Frontal cortex (tissue), 4 donors: ENCODE data around the gene TMEM63B. TPM values are rescaled to one million over a fixed set of nuclear protein-coding genes. Genes with fewer than 3 reads are reported as not detected.
A peak's percentile ranks its signal among the peaks of the same experiment; 100 is the strongest.
"Not testable (repeated sequence)": the region's sequence is repeated elsewhere in the genome, so short reads cannot be mapped to it uniquely, and the experiment has no call there.

Source experiments
- DNase-seq, 2 donors: peaks; one replicate each; pipeline ENCODE4 v3.0.0; 2012; ENCODE audit warnings: low spot score in 2 of 2
- FAIRE-seq: peaks from 2 replicates; lab custom pipeline; 2012; peaks lifted over from hg19 to GRCh38; lab: Jason Lieb, UNC
- total RNA-seq: library from RNA; depleted of rRNA; stranded (reverse); fragments of >200 nt; gene quantifications from one replicate; pipeline ENCODE4 v1.2.3, GENCODE V29; 2014
- donor health status: control.
- donor health status: control.
- donor health status: control.

The TMEM63B gene
- 35.5 TPM for total RNA-seq

- FAIRE-seq (no peak), DNase-seq (peak; percentile 99)
Measured at GRCh38 chr6:44127186-44128019, at the start of gene TMEM63B, which contains the start of gene MRPL14. TSS of gene TMEM63B (plus strand) at chr6:44127554. CDS start at chr6:44134585, 7,031 bp downstream. TSS of gene MRPL14 (minus strand) at chr6:44127452. CDS start at chr6:44116611, 10,841 bp downstream.

GRCh38 chr6:44078219-44078826 lies 49.0 kb upstream of the TMEM63B start:
- FAIRE-seq (no peak), DNase-seq (no peak)

GRCh38 chr6:44078827-44079671 lies 48.3 kb upstream of the TMEM63B start:
- DNase-seq (peak; percentile 79 to 81), FAIRE-seq (no peak)

DNA sequence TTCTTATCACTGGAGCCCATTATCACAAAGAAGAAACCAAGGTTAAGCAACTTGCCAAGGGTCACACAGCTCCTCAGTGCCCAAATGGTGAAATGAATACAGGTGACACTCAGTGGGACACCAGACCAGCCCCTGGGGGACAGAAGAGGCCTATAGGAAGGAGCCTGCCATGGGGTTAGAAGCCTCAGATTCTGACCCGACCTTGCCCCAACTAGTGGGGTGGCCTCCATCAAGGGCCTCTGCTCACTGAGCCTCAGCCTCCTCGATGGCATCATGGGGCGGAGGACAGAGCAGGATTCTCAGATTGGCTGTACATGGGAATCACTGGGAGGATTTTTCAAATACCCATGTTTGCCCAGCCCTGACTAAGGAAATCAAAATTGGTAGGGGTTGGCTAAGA lies 47.7 kb upstream of the TMEM63B start:
- no peak for DNase-seq
- no peak for FAIRE-seq

- no peak for FAIRE-seq
- DNase-seq, result no peak
Measured at GRCh38 chr6:44080561-44081521, 46.5 kb upstream of the TMEM63B start.

GRCh38 chr6:44081753-44082152 lies 45.6 kb upstream of the TMEM63B start:
- DNase-seq (no peak), FAIRE-seq (no peak)

- no peak for FAIRE-seq
Measured at GRCh38 chr6:44082872-44083321, 44.5 kb upstream of the TMEM63B start.

GRCh38 chr6:44084231-44085014 lies 42.9 kb upstream of the TMEM63B start:
- DNase-seq (no peak), FAIRE-seq (no peak)

More at GRCh38 chr6:44082872-44083321, 44.5 kb upstream of the TMEM63B start:
- no peak for DNase-seq

DNA sequence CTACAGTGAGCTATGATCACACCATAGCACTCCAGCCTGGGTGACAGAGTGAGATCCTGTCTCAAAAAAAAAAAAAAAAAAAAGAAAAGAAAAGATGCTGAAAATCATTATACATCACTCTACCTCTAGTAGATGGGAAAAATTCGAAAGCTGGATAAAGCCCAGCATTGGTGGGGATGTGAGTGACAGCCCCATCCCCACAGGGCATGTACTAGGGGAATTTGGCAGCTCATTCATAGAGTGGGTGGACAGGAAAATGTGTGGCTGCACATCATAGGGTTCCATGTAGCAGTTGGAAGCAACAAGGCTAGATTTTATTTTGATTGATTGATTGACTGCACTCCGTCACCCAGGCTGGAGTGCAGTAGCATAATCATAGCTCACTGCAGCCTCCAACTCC lies 42.1 kb upstream of the TMEM63B start:
- DNase-seq (no peak), FAIRE-seq (no peak)

GRCh38 chr6:44086931-44087574 lies 40.3 kb upstream of the TMEM63B start:
- FAIRE-seq, result no peak
- no peak for DNase-seq

DNA sequence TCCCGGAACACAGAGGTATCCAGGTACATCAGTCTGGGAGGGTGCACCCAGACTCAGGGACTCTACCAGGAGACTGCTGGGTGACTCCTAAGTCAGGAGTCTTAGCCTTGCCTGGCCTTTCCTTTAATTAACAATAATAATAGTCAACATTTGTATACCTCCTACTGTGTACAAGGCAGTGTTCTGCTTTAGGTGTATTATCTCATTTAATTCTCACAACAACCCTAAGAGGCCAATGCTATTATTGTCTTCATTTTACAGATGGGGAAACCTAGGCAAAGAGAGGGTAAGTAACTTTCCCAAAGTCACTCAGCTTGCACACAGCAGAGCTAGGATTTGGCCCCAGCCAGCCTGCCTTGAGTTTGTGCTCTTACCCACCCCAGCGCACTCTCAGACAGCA lies 39.7 kb upstream of the TMEM63B start:
- DNase-seq (no peak), FAIRE-seq (no peak)

GRCh38 chr6:44088827-44089590 lies 38.3 kb upstream of the TMEM63B start:
- DNase-seq (no peak), FAIRE-seq (no peak)

DNA sequence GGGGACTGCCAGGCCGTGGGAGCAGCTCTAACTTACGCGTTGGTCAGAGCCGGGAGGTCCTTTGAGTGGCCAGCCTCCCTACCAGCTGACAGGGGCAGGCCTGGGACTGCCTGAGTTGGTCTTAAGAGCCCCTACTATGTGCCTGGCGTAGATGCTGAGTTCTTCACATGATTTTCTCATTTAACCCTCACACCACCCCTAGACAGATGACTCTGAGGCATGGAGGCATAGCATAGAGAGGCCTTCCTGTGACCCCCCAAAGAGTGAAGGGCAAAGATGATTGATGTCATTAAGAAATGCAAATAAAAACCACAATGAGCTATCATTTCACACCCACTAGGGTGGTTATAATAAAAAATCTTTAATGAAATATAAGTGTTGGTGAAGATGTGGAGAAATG lies 36.9 kb upstream of the TMEM63B start:
- DNase-seq, result no peak
- no peak for FAIRE-seq

GRCh38 chr6:44091356-44091755 lies 36.0 kb upstream of the TMEM63B start:
- not testable (repeated sequence) for FAIRE-seq, DNase-seq

- FAIRE-seq, result no peak
- DNase-seq, result no peak
Measured at GRCh38 chr6:44091981-44092884, 35.1 kb upstream of the TMEM63B start.

DNA sequence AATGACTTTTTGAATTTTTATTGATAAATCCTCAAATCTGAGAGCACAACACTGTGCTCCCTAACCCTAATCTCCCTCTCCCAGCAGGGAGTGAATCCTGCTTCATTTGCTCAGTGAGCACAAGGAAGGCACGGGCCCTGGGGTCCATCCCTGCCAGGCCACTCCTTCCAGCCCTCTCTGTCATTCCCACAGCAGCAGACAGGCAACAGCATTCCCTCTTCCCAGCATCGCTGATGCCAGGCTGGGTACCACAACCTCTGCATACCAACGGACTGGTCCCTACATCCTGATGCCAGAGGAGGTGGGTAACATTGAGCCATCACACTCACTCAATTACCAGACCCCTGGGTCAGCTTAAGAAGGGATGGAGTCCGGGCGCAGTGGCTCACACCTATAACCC lies 34.3 kb upstream of the TMEM63B start:
- FAIRE-seq, result no peak
- no peak for DNase-seq
